B cell (primary cell): ENCODE results near the gene UNC5B. TPM values are rescaled to one million over a fixed set of nuclear protein-coding genes. Genes with fewer than 3 reads are reported as not detected.

ENCODE experiments used
- ATAC-seq: fragments of 200-7000 bp; cut with Tn5 transposase; one replicate; pipeline ENCODE4 v1.10.0; 2021; ENCODE audit warnings: low read depth, mild to moderate bottlenecking, moderate number of reproducible peaks, moderate library complexity
- CTCF ChIA-PET: fragments of 350-600 bp; sonication (Branson Sonifier 250); formaldehyde crosslinking; loops from one replicate; lab custom pipeline; 2021; ENCODE audit warnings: antibody characterized with exemption, inconsistent platforms; lab: Charles Lee
- POLR2A ChIA-PET: fragments of 350-600 bp; sonication (Branson Sonifier 250); formaldehyde crosslinking; loops from one replicate; lab custom pipeline; 2021; ENCODE audit warnings: antibody characterized with exemption; lab: Charles Lee
- DNase-seq: peaks from one replicate; pipeline ENCODE4 v3.0.0; 2013
- H2AFZ ChIP-seq: 2 replicates; pipeline ENCODE4 v1.6.1; 2012; ENCODE audit warnings: mild to moderate bottlenecking, low read depth, low read length; ENCODE audit not compliant: insufficient read depth, poor library complexity, severe bottlenecking
- H3K27ac ChIP-seq, 2 donors: 1 replicate in 1 of 2; 2 replicates in 1 of 2; pipeline ENCODE4 v1.5.1; 2012 to 2013; ENCODE audit warnings: low read length in 2 of 2, mild to moderate bottlenecking in 2 of 2, moderate library complexity in 1 of 2
- H3K27me3 ChIP-seq, 4 experiments: fragments of 200-600 bp in 1 of 4; sonication (generic) in 1 of 4; replicated peaks in 1 of 4; 1 replicate in 2 of 4; 2 replicates in 2 of 4; pipeline versions ENCODE4 v1.6.1 to v1.7.0; 2013 to 2016; ENCODE audit warnings: low read length in 3 of 4, mild to moderate bottlenecking in 2 of 4, mixed read lengths in 1 of 4, moderate library complexity in 1 of 4; ENCODE audit not compliant: insufficient read depth in 4 of 4, control insufficient read depth in 3 of 4; ENCODE audit errors: control extremely low read depth in 1 of 4
- H3K36me3 ChIP-seq, 2 experiments: replicated peaks in 1 of 2; 1 replicate in 1 of 2; 2 replicates in 1 of 2; pipeline versions ENCODE4 v1.6.1 to v1.7.1; 2013; ENCODE audit warnings: low read length in 1 of 2; ENCODE audit not compliant: insufficient read depth in 2 of 2, control insufficient read depth in 1 of 2; ENCODE audit errors: control extremely low read depth in 1 of 2, extremely low read depth in 1 of 2
- H3K4me1 ChIP-seq, 2 donors: fragments of 200-600 bp in 1 of 2; sonication (generic) in 1 of 2; 1 replicate in 1 of 2; 2 replicates in 1 of 2; pipeline versions ENCODE4 v1.5.1 to v1.6.1; 2013 to 2017; ENCODE audit warnings: low read length in 2 of 2; ENCODE audit not compliant: control insufficient read depth in 2 of 2, insufficient read depth in 2 of 2
- H3K4me2 ChIP-seq: replicated peaks from 2 replicates; pipeline ENCODE3; 2012; ENCODE audit warnings: mild to moderate bottlenecking, low read depth, low read length; ENCODE audit not compliant: poor library complexity, severe bottlenecking
- H3K4me3 ChIP-seq, 5 experiments: fragments of 200-600 bp in 1 of 5; sonication (generic) in 1 of 5; 1 replicate in 3 of 5; 2 replicates in 2 of 5; pipeline versions ENCODE4 v1.5.1 to v1.7.0; 2011 to 2016; ENCODE audit warnings: low read length in 4 of 5, mild to moderate bottlenecking in 4 of 5, low read depth in 2 of 5, control low read depth in 1 of 5, moderate library complexity in 1 of 5; ENCODE audit not compliant: insufficient read depth in 1 of 5; ENCODE audit errors: control extremely low read depth in 1 of 5, extremely low read depth in 1 of 5
- H3K79me2 ChIP-seq: fragments of 200-600 bp; sonication (generic); one replicate; pipeline ENCODE4 v1.6.0; 2016; ENCODE audit warnings: low read length; ENCODE audit not compliant: control insufficient read depth, insufficient read depth
- H3K9ac ChIP-seq: fragments of 200-600 bp; sonication (generic); 2 replicates; pipeline ENCODE4 v1.6.1; 2017; ENCODE audit warnings: mild to moderate bottlenecking, low read length, moderate library complexity
- H3K9me3 ChIP-seq, 3 donors: one replicate each; pipeline versions ENCODE4 v1.6.1 to v1.7.1; 2013; ENCODE audit warnings: low read length in 2 of 3; ENCODE audit not compliant: control insufficient read depth in 2 of 3, insufficient read depth in 1 of 3; ENCODE audit errors: control extremely low read depth in 1 of 3
- H4K20me1 ChIP-seq: 2 replicates; pipeline ENCODE4 v1.6.0; 2012; ENCODE audit warnings: mild to moderate bottlenecking, low read length; ENCODE audit not compliant: insufficient read depth, control insufficient read depth, poor library complexity, severe bottlenecking
- H3K27ac Mint-ChIP-seq: one replicate; pipeline ENCODE4 v1.8.0; 2021; ENCODE audit warnings: mixed read lengths
- H3K27me3 Mint-ChIP-seq: one replicate; pipeline ENCODE4 v1.8.0; 2021; ENCODE audit warnings: mixed read lengths
- H3K4me1 Mint-ChIP-seq: one replicate; pipeline ENCODE4 v1.8.0; 2021; ENCODE audit warnings: mixed read lengths
- H3K4me3 Mint-ChIP-seq: one replicate; pipeline ENCODE4 v1.8.0; 2021; ENCODE audit warnings: mixed read lengths
- H3K9me3 Mint-ChIP-seq: one replicate; pipeline ENCODE4 v1.8.0; 2022; ENCODE audit warnings: mixed read lengths; ENCODE audit not compliant: insufficient read depth
- EZH2 ChIP-seq: IDR thresholded peaks from 2 replicates; pipeline ENCODE4 v1.6.1; 2012; ENCODE audit warnings: borderline replicate concordance, low read depth, mild to moderate bottlenecking, moderate library complexity, low read length; ENCODE audit not compliant: insufficient read depth, poor library complexity, severe bottlenecking
- WGBS: methylation state at CpG from one replicate; pipeline ENCODE4 v1.1.5; 2013; ENCODE audit warnings: missing lambda C conversion rate; ENCODE audit not compliant: insufficient coverage; 5-methylcytosine and 5-hydroxymethylcytosine counted together
- intact Hi-C: fragments of 100-400 bp; cut with micrococcal nuclease; formaldehyde crosslinking; loops from one replicate; pipeline ENCODE4 v1.10.0; 2022
- polyA plus RNA-seq: library from polyadenylated mRNA; depleted of rRNA; stranded (reverse); fragments of >200 nt; gene quantifications from 2 replicates; pipeline ENCODE4 v1.2.3, GENCODE V29; 2012
- total RNA-seq, 2 donors: library from RNA; stranded (reverse); fragments of 120-200 nt in 1 of 2; gene quantifications; 1 replicate in 1 of 2; 2 replicates in 1 of 2; pipeline versions ENCODE4 v1.2.3 to v1.2.4, GENCODE V29; 2013 to 2022
- TF ChIP-seq, protein P1 (sequence below): fragments of 200-600 bp; IDR thresholded peaks from one replicate; pipeline ENCODE4 v1.8.0; 2022; ENCODE audit warnings: antibody characterized with exemption, mild to moderate bottlenecking

Gene UNC5B
- total and polyA plus RNA-seq, 2 donors (not counting 1 experiment from before 2014, with no cell fraction given), result not detected

DNA sequence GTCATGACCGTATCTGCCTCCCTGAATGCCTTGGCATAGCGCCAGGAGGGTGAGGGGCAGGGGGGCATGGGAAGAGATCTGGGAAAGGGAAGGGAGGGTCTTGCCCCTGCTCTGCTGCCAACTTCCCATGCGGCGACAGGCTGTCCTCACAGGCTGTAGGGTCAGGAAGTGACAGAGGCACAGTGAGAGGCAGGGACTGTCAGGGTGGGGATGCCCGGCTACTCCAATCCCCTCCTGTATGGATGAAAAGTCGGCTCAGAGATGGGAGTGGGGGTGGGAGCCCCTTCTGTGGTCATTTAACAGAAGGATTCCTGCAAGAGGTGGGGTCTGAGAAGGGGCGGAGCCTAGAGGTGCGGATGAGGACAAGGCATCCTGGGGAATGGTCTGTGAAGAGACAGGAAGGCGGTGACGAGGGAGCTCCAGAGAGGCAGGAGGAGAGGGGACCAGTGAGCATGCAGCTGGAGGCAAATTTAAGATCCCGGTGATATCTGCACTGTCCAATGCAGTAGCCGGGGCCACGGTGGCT, 20.8 kb upstream of the UNC5B start:
- Mint-ChIP-seq H3K9me3 (peaks cover 5% of the 10 kb centered on the region), H3K27ac (no peak overlapping the region), H3K4me3 (no peak overlapping the region), H3K27me3 (peaks cover 9% of the 10 kb centered on the region), H3K4me1 (no peaks in the 10 kb centered on the region)
- H3K27ac ChIP-seq, result no peak overlapping the region
- H2AFZ ChIP-seq, result no peak overlapping the region
- ChIA-PET POLR2A (no interaction called here), CTCF (no interaction called here)
- DNase-seq (no peak), ATAC-seq (no peak)
- WGBS, result 76% methylated on average over 13 of the region's 13 CpGs
- TF ChIP-seq, protein P1, sequence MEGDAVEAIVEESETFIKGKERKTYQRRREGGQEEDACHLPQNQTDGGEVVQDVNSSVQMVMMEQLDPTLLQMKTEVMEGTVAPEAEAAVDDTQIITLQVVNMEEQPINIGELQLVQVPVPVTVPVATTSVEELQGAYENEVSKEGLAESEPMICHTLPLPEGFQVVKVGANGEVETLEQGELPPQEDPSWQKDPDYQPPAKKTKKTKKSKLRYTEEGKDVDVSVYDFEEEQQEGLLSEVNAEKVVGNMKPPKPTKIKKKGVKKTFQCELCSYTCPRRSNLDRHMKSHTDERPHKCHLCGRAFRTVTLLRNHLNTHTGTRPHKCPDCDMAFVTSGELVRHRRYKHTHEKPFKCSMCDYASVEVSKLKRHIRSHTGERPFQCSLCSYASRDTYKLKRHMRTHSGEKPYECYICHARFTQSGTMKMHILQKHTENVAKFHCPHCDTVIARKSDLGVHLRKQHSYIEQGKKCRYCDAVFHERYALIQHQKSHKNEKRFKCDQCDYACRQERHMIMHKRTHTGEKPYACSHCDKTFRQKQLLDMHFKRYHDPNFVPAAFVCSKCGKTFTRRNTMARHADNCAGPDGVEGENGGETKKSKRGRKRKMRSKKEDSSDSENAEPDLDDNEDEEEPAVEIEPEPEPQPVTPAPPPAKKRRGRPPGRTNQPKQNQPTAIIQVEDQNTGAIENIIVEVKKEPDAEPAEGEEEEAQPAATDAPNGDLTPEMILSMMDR, result no peak
- no peak for TF ChIP-seq EZH2
- H3K4me1 ChIP-seq, result no peaks in the 10 kb centered on the region
- no peaks in the 10 kb centered on the region for H3K79me2 ChIP-seq
- H3K4me3 ChIP-seq, result no peak overlapping the region
- no peaks in the 10 kb centered on the region for H4K20me1 ChIP-seq
- H3K9me3 ChIP-seq, result peaks cover 0 to 7% (median 0%) of the 10 kb centered on the region in 3 donors
- intact Hi-C loops, result no loop called here
- H3K9ac ChIP-seq, result no peak overlapping the region
- H3K36me3 ChIP-seq, result no peaks in the 10 kb centered on the region
- H3K27me3 ChIP-seq, result no peaks in the 10 kb centered on the region
- no peak overlapping the region for H3K4me2 ChIP-seq

DNA sequence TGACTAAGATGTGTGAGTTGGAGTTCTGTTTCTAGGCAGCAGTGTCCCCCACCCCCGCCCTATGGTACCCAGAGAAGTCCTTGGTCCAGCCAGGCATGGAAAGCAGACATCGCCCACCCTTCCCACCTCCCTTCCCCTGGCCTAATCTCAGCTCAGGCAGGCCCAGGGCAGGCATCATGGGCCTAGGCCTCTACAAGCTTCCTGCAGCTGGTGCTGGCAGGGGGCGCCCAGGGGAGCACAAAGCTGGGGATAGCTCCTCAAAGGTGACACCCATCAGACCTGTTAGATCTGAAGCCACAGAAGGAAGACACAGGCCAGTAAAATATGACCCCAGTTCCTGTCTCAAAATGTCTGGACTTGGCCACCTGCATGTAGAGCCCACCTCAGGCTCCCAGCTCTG, 18.9 kb upstream of the UNC5B start:
- ChIA-PET POLR2A (no interaction called here), CTCF (no interaction called here)
- Histone ChIP-seq H3K4me2 (no peak overlapping the region), H3K36me3 (no peaks in the 10 kb centered on the region), H3K27me3 (no peaks in the 10 kb centered on the region), H3K4me3 (no peak overlapping the region), H3K9ac (no peak overlapping the region), H2AFZ (no peak overlapping the region), H4K20me1 (no peaks in the 10 kb centered on the region), H3K79me2 (no peaks in the 10 kb centered on the region), H3K27ac (no peak overlapping the region), H3K4me1 (no peaks in the 10 kb centered on the region), H3K9me3 (peaks cover 0 to 10% (median 7%) of the 10 kb centered on the region in 3 donors)
- peaks cover 12% of the 10 kb centered on the region for H3K9me3 Mint-ChIP-seq
- intact Hi-C loops, result no loop called here
- no peaks in the 10 kb centered on the region for H3K4me1 Mint-ChIP-seq
- H3K27ac Mint-ChIP-seq, result no peak overlapping the region
- 87% methylated on average over 3 of the region's 3 CpGs for WGBS
- TF ChIP-seq, protein P1, result no peak
- no peak for TF ChIP-seq EZH2
- no peak for DNase-seq
- H3K4me3 Mint-ChIP-seq, result no peak overlapping the region
- ATAC-seq, result no peak
- H3K27me3 Mint-ChIP-seq, result peaks cover 9% of the 10 kb centered on the region
